HepG2 (cell line): Measurements from ENCODE around the gene EXOC5. TPM values are rescaled to one million over a fixed set of nuclear protein-coding genes. Genes with fewer than 3 reads are reported as not detected.

Experiments used
- CENPX ChIP-seq: sonication (generic); formaldehyde crosslinking; IDR thresholded peaks from 2 replicates; pipeline ENCODE4 v1.9.0; 2021; ENCODE audit warnings: mild to moderate bottlenecking, missing genetic modification reagents, moderate library complexity
- ELF4 ChIP-seq: sonication (generic); formaldehyde crosslinking; IDR thresholded peaks from 2 replicates; pipeline ENCODE4 v1.5.0; 2020; ENCODE audit warnings: missing genetic modification reagents, mild to moderate bottlenecking, moderate library complexity, borderline replicate concordance
- HDAC2 ChIP-seq: sonication (generic); formaldehyde crosslinking; IDR thresholded peaks from 2 replicates; pipeline ENCODE4 v1.4.0; 2020; ENCODE audit warnings: missing genetic modification reagents
- KLF9 ChIP-seq: IDR thresholded peaks from 2 replicates; pipeline ENCODE4 v1.6.1; 2016; ENCODE audit warnings: low read depth
- MEIS2 ChIP-seq: sonication (generic); formaldehyde crosslinking; IDR thresholded peaks from 2 replicates; pipeline ENCODE4 v1.9.0; 2021; ENCODE audit warnings: mild to moderate bottlenecking, missing genetic modification reagents
- PITX1 ChIP-seq: sonication (generic); formaldehyde crosslinking; IDR thresholded peaks from 2 replicates; pipeline ENCODE4 v1.5.1; 2020; ENCODE audit warnings: mild to moderate bottlenecking, missing genetic modification reagents
- SALL2 ChIP-seq: sonication (generic); formaldehyde crosslinking; IDR thresholded peaks from 2 replicates; pipeline ENCODE4 v1.8.1; 2023; ENCODE audit warnings: mild to moderate bottlenecking, missing genetic modification reagents, inconsistent platforms
- ZNF367 ChIP-seq: sonication (generic); formaldehyde crosslinking; IDR thresholded peaks from 2 replicates; pipeline ENCODE4 v1.4.0; 2020; ENCODE audit warnings: missing genetic modification reagents, borderline replicate concordance
- ZSCAN12 ChIP-seq: sonication (generic); formaldehyde crosslinking; IDR thresholded peaks from 2 replicates; pipeline ENCODE4 v1.9.0; 2021; ENCODE audit warnings: mild to moderate bottlenecking, missing genetic modification reagents
- polyA plus RNA-seq, 8 experiments: library from polyadenylated mRNA; depleted of rRNA in 3 of 8; stranded (reverse) in 7 of 8; unstranded in 1 of 8; fragments of >200 nt; fragmentation: Illumina TruSeq in 4 of 8; extraction: Trizol in 4 of 8; gene quantifications; 2 replicates each; pipeline versions ENCODE4 v1.2.1 to v1.2.3, GENCODE V29; 2011 to 2016; ENCODE audit warnings: low read depth in 4 of 8, missing spikeins in 1 of 8, mixed read lengths in 1 of 8; ENCODE audit not compliant: insufficient read depth in 1 of 8
- total RNA-seq, 5 experiments: library from RNA; depleted of rRNA; stranded (reverse); fragments of >200 nt; fragmentation: Illumina TruSeq; extraction: Trizol; gene quantifications; 2 replicates each; pipeline ENCODE4 v1.2.3, GENCODE V29; 2016; ENCODE audit warnings: low read depth in 1 of 5
- TF ChIP-seq, protein P1 (sequence below): sonication (generic); formaldehyde crosslinking; IDR thresholded peaks from 2 replicates; pipeline ENCODE4 v1.5.0; 2020; ENCODE audit warnings: mild to moderate bottlenecking, missing genetic modification reagents, moderate library complexity
- TF ChIP-seq, protein P2 (sequence below): sonication (generic); formaldehyde crosslinking; IDR thresholded peaks from 2 replicates; pipeline ENCODE4 v1.8.0; 2022; ENCODE audit warnings: mild to moderate bottlenecking, missing genetic modification reagents, moderate library complexity
- TF ChIP-seq, protein P3 (sequence below): sonication (generic); formaldehyde crosslinking; IDR thresholded peaks from 2 replicates; pipeline ENCODE4 v1.5.1; 2020; ENCODE audit warnings: mild to moderate bottlenecking, missing genetic modification reagents, borderline replicate concordance
- TF ChIP-seq, protein P4 (sequence below): sonication (generic); formaldehyde crosslinking; IDR thresholded peaks from 2 replicates; pipeline ENCODE4 v1.4.0; 2020; ENCODE audit warnings: missing genetic modification reagents
- TF ChIP-seq, protein P5 (sequence below): sonication (generic); formaldehyde crosslinking; IDR thresholded peaks from 2 replicates; pipeline ENCODE4 v1.4.0; 2020; ENCODE audit warnings: missing genetic modification reagents

Gene EXOC5
- total and polyA plus RNA-seq, 2 of the 13 experiments (the other 11 are each of a cell fraction or from before 2014, with no cell fraction given) = 15.1 to 43.8 TPM

DNA sequence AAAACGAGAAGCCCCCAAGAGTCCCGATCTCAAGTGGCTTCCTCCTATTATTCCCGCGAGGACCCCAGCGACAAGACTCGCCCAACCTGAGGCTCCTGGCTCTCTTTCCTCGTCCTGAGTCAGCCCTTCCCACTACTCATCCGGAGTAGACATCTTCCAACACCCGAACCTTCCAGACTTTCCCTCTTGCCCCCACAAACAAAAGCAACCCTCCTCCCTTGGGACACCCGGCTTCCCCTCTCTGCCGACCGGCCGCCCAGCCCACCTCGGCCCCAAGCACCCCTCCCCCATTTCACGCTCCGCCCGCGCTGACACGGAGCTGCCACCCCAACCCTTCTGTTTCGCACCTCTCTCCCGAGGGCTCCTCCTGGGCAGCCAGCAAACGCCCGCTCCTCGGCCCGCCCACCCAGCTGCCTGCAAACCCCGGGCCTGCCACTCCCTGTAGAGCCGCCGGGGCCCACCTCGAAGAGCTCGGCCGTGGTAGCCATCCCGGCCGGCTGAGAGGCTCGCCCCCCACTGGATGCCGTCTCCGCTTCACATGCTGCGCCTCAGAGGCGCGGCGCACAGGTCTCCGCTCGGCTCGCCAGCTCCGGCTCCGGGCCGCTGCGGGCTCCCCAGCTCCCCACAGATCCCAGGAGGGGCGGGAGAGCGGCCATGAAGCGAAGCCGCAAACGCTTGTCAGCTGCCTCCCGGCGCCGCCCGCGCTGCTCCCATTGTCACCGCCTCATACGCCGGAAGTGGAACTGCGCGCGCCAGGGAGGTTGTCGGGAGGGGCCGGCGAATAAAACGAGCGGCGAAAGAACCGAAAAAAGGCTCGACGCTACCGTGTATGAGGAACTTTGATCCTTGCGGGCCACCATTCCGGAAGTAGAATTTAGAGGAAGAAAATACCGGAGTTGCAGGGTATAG, at the start of gene EXOC5, which contains the start of gene AP5M1 (continued):
- TF ChIP-seq, protein P1, sequence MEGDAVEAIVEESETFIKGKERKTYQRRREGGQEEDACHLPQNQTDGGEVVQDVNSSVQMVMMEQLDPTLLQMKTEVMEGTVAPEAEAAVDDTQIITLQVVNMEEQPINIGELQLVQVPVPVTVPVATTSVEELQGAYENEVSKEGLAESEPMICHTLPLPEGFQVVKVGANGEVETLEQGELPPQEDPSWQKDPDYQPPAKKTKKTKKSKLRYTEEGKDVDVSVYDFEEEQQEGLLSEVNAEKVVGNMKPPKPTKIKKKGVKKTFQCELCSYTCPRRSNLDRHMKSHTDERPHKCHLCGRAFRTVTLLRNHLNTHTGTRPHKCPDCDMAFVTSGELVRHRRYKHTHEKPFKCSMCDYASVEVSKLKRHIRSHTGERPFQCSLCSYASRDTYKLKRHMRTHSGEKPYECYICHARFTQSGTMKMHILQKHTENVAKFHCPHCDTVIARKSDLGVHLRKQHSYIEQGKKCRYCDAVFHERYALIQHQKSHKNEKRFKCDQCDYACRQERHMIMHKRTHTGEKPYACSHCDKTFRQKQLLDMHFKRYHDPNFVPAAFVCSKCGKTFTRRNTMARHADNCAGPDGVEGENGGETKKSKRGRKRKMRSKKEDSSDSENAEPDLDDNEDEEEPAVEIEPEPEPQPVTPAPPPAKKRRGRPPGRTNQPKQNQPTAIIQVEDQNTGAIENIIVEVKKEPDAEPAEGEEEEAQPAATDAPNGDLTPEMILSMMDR = peak; percentile 25
- TF ChIP-seq SALL2 (CRISPR knock-in tag) (no peak; the same call in 1 of the 2 replicates), HDAC2 (CRISPR knock-in tag) (no peak), MEIS2 (CRISPR knock-in tag) (no peak; the same call in none of the 2 replicates), ELF4 (CRISPR knock-in tag) (peak; percentile 74; the same call in 1 of the 2 replicates), PITX1 (CRISPR knock-in tag) (no peak), ZNF367 (no peak), KLF9 (0 out of 2 replicates have a peak, but pooled peaks have one; percentile 26), ZSCAN12 (CRISPR knock-in tag) (no peak; the same call in 1 of the 2 replicates), CENPX (CRISPR knock-in tag) (no peak)
- TF ChIP-seq, protein P2, sequence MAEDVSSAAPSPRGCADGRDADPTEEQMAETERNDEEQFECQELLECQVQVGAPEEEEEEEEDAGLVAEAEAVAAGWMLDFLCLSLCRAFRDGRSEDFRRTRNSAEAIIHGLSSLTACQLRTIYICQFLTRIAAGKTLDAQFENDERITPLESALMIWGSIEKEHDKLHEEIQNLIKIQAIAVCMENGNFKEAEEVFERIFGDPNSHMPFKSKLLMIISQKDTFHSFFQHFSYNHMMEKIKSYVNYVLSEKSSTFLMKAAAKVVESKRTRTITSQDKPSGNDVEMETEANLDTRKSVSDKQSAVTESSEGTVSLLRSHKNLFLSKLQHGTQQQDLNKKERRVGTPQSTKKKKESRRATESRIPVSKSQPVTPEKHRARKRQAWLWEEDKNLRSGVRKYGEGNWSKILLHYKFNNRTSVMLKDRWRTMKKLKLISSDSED (CRISPR knock-in tag) = no peak
- TF ChIP-seq, protein P3, sequence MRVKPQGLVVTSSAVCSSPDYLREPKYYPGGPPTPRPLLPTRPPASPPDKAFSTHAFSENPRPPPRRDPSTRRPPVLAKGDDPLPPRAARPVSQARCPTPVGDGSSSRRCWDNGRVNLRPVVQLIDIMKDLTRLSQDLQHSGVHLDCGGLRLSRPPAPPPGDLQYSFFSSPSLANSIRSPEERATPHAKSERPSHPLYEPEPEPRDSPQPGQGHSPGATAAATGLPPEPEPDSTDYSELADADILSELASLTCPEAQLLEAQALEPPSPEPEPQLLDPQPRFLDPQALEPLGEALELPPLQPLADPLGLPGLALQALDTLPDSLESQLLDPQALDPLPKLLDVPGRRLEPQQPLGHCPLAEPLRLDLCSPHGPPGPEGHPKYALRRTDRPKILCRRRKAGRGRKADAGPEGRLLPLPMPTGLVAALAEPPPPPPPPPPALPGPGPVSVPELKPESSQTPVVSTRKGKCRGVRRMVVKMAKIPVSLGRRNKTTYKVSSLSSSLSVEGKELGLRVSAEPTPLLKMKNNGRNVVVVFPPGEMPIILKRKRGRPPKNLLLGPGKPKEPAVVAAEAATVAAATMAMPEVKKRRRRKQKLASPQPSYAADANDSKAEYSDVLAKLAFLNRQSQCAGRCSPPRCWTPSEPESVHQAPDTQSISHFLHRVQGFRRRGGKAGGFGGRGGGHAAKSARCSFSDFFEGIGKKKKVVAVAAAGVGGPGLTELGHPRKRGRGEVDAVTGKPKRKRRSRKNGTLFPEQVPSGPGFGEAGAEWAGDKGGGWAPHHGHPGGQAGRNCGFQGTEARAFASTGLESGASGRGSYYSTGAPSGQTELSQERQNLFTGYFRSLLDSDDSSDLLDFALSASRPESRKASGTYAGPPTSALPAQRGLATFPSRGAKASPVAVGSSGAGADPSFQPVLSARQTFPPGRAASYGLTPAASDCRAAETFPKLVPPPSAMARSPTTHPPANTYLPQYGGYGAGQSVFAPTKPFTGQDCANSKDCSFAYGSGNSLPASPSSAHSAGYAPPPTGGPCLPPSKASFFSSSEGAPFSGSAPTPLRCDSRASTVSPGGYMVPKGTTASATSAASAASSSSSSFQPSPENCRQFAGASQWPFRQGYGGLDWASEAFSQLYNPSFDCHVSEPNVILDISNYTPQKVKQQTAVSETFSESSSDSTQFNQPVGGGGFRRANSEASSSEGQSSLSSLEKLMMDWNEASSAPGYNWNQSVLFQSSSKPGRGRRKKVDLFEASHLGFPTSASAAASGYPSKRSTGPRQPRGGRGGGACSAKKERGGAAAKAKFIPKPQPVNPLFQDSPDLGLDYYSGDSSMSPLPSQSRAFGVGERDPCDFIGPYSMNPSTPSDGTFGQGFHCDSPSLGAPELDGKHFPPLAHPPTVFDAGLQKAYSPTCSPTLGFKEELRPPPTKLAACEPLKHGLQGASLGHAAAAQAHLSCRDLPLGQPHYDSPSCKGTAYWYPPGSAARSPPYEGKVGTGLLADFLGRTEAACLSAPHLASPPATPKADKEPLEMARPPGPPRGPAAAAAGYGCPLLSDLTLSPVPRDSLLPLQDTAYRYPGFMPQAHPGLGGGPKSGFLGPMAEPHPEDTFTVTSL (CRISPR knock-in tag) = peak; percentile 77; the same call in 1 of the 2 replicates
- TF ChIP-seq, protein P4, sequence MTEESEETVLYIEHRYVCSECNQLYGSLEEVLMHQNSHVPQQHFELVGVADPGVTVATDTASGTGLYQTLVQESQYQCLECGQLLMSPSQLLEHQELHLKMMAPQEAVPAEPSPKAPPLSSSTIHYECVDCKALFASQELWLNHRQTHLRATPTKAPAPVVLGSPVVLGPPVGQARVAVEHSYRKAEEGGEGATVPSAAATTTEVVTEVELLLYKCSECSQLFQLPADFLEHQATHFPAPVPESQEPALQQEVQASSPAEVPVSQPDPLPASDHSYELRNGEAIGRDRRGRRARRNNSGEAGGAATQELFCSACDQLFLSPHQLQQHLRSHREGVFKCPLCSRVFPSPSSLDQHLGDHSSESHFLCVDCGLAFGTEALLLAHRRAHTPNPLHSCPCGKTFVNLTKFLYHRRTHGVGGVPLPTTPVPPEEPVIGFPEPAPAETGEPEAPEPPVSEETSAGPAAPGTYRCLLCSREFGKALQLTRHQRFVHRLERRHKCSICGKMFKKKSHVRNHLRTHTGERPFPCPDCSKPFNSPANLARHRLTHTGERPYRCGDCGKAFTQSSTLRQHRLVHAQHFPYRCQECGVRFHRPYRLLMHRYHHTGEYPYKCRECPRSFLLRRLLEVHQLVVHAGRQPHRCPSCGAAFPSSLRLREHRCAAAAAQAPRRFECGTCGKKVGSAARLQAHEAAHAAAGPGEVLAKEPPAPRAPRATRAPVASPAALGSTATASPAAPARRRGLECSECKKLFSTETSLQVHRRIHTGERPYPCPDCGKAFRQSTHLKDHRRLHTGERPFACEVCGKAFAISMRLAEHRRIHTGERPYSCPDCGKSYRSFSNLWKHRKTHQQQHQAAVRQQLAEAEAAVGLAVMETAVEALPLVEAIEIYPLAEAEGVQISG = peak; percentile 92
- TF ChIP-seq, protein P5, sequence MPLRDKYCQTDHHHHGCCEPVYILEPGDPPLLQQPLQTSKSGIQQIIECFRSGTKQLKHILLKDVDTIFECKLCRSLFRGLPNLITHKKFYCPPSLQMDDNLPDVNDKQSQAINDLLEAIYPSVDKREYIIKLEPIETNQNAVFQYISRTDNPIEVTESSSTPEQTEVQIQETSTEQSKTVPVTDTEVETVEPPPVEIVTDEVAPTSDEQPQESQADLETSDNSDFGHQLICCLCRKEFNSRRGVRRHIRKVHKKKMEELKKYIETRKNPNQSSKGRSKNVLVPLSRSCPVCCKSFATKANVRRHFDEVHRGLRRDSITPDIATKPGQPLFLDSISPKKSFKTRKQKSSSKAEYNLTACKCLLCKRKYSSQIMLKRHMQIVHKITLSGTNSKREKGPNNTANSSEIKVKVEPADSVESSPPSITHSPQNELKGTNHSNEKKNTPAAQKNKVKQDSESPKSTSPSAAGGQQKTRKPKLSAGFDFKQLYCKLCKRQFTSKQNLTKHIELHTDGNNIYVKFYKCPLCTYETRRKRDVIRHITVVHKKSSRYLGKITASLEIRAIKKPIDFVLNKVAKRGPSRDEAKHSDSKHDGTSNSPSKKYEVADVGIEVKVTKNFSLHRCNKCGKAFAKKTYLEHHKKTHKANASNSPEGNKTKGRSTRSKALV (CRISPR knock-in tag) = no peak; the same call in 1 of the 2 replicates
